SK-N-SH (cell line): ENCODE measurements around the gene ZNF783. TPM values are rescaled to one million over a fixed set of nuclear protein-coding genes. Genes with fewer than 3 reads are reported as not detected.

Experiments used
- CTCF ChIA-PET: fragments of 300-600, 350-600 bp; formaldehyde crosslinking; extraction: SDS; loops from one replicate; lab custom pipeline; 2021; lab: Yijun Ruan, JAX
- POLR2A ChIA-PET: fragments of 350-600 bp; sonication (Branson Sonifier 250); formaldehyde crosslinking; extraction: SDS; loops from one replicate; lab custom pipeline; 2020; ENCODE audit warnings: antibody characterized with exemption, inconsistent platforms; lab: Yijun Ruan, JAX
- DNase-seq: peaks from one replicate; pipeline ENCODE4 v3.0.0; 2012
- H2AFZ ChIP-seq: fragments of 200-600 bp; sonication (generic); 2 replicates; pipeline ENCODE4 v1.8.1; 2016; ENCODE audit warnings: antibody characterized with exemption, mild to moderate bottlenecking, low read depth
- H3F3A ChIP-seq: fragments of 200-600 bp; sonication (generic); replicated peaks from 2 replicates; pipeline ENCODE3; 2016; ENCODE audit warnings: antibody characterized with exemption, mild to moderate bottlenecking; ENCODE audit not compliant: insufficient read depth
- H3K27ac ChIP-seq, 2 experiments: fragments of 200-500 bp in 1 of 2; fragments of 200-600 bp in 1 of 2; sonication (Bioruptor generic) in 1 of 2; sonication (generic), shearing (Covaris generic) in 1 of 2; 2 replicates each; pipeline versions ENCODE4 v1.5.1 to v1.6.1; 2014 to 2016; ENCODE audit warnings: low read depth in 2 of 2, inconsistent platforms in 1 of 2, low read length in 1 of 2, mild to moderate bottlenecking in 1 of 2, mixed read lengths in 1 of 2
- H3K27me3 ChIP-seq: fragments of 200-600 bp; sonication (generic), shearing (Covaris generic); 2 replicates; pipeline ENCODE4 v1.6.1; 2016; ENCODE audit warnings: mixed run types; ENCODE audit not compliant: insufficient read depth
- H3K36me3 ChIP-seq, 2 experiments: fragments of 200-500 bp in 1 of 2; fragments of 200-600 bp in 1 of 2; sonication (Bioruptor generic) in 1 of 2; sonication (generic) in 1 of 2; replicated peaks in 1 of 2; 2 replicates each; pipeline versions ENCODE3 to v1.5.1; 2014 to 2016; ENCODE audit warnings: low read length in 1 of 2, mild to moderate bottlenecking in 1 of 2; ENCODE audit not compliant: insufficient read depth in 2 of 2, control insufficient read depth in 1 of 2
- H3K4me1 ChIP-seq, 2 experiments: fragments of 200-500 bp in 1 of 2; fragments of 200-600 bp in 1 of 2; sonication (Bioruptor generic) in 1 of 2; sonication (generic), shearing (Covaris generic) in 1 of 2; 2 replicates each; pipeline versions ENCODE4 v1.5.1 to v1.6.1; 2014 to 2016; ENCODE audit warnings: low read depth in 1 of 2, low read length in 1 of 2, mixed run types in 1 of 2; ENCODE audit not compliant: insufficient read depth in 2 of 2, control insufficient read depth in 1 of 2
- H3K4me2 ChIP-seq: fragments of 200-600 bp; sonication (generic), shearing (Covaris generic); 2 replicates; pipeline ENCODE4 v1.6.1; 2017; ENCODE audit warnings: mixed run types
- H3K4me3 ChIP-seq, 2 experiments: fragments of 200-500 bp in 1 of 2; fragments of 200-600 bp in 1 of 2; sonication (Bioruptor generic) in 1 of 2; sonication (generic), shearing (Covaris generic) in 1 of 2; 2 replicates each; pipeline versions ENCODE4 v1.5.1 to v1.8.1; 2014 to 2016; ENCODE audit warnings: low read depth in 2 of 2, inconsistent platforms in 1 of 2, low read length in 1 of 2, mild to moderate bottlenecking in 1 of 2, mixed read lengths in 1 of 2, moderate library complexity in 1 of 2
- H3K79me2 ChIP-seq: fragments of 200-600 bp; sonication (generic); 2 replicates; pipeline ENCODE4 v1.8.1; 2017; ENCODE audit warnings: mild to moderate bottlenecking; ENCODE audit not compliant: insufficient read depth
- H3K9ac ChIP-seq: fragments of 200-600 bp; sonication (generic); 2 replicates; pipeline ENCODE4 v1.6.1; 2017; ENCODE audit warnings: mixed run types
- H3K9me2 ChIP-seq: fragments of 200-600 bp; sonication (generic); 2 replicates; pipeline ENCODE4 v1.6.1; 2017; ENCODE audit warnings: mixed run types
- H3K9me3 ChIP-seq: fragments of 200-600 bp; sonication (generic); 2 replicates; pipeline ENCODE4 v1.6.1; 2017; ENCODE audit warnings: mixed run types, mild to moderate bottlenecking, moderate library complexity
- H4K20me1 ChIP-seq: fragments of 200-600 bp; sonication (generic); 2 replicates; pipeline ENCODE4 v1.6.1; 2017; ENCODE audit warnings: mild to moderate bottlenecking, mixed run types; ENCODE audit not compliant: insufficient read depth
- CHD2 ChIP-seq: fragments of 150-350 bp; IDR thresholded peaks from 2 replicates; pipeline ENCODE4 v1.6.1; 2018; ENCODE audit warnings: low read length; ENCODE audit not compliant: partially characterized antibody
- CTCF ChIP-seq: fragments of 200-600 bp; sonication (generic); IDR thresholded peaks from 2 replicates; pipeline ENCODE4 v1.6.1; 2017; ENCODE audit warnings: antibody characterized with exemption, mild to moderate bottlenecking, moderate library complexity
- ELF1 ChIP-seq: IDR thresholded peaks from 2 replicates; pipeline ENCODE4 v1.4.0; 2012
- EP300 ChIP-seq, 2 experiments: IDR thresholded peaks; 2 replicates each; pipeline versions ENCODE4 v1.4.0 to v1.6.1; 2012; ENCODE audit warnings: borderline replicate concordance in 1 of 2, low read depth in 1 of 2, low read length in 1 of 2
- FOSL2 ChIP-seq: IDR thresholded peaks from 2 replicates; pipeline ENCODE4 v1.4.0; 2012; ENCODE audit warnings: low read depth, mild to moderate bottlenecking, moderate library complexity, borderline replicate concordance
- FOXJ3 ChIP-seq: sonication (generic); formaldehyde crosslinking; IDR thresholded peaks from 2 replicates; pipeline ENCODE4 v1.5.1; 2020; ENCODE audit warnings: mild to moderate bottlenecking, missing genetic modification reagents
- FOXM1 ChIP-seq: IDR thresholded peaks from 2 replicates; pipeline ENCODE4 v1.4.0; 2012; ENCODE audit warnings: low read depth, mild to moderate bottlenecking
- GABPA ChIP-seq: IDR thresholded peaks from 2 replicates; pipeline ENCODE4 v1.4.0; 2012; ENCODE audit warnings: low read depth, mild to moderate bottlenecking
- GATA2 ChIP-seq: sonication (generic); formaldehyde crosslinking; IDR thresholded peaks from 2 replicates; pipeline ENCODE4 v1.5.0; 2020; ENCODE audit warnings: mild to moderate bottlenecking, missing genetic modification reagents
- MXI1 ChIP-seq: IDR thresholded peaks from 2 replicates; pipeline ENCODE4 v1.6.1; 2012; ENCODE audit warnings: mild to moderate bottlenecking, low read depth, low read length, improper control_type of control experiment
- RAD21 ChIP-seq: IDR thresholded peaks from 2 replicates; pipeline ENCODE4 v1.6.1; 2012; ENCODE audit warnings: mild to moderate bottlenecking, low read length
- RCOR1 ChIP-seq: fragments of 150-350 bp; IDR thresholded peaks from 2 replicates; pipeline ENCODE4 v1.6.1; 2017; ENCODE audit warnings: antibody characterized with exemption, low read length
- RXRA ChIP-seq: IDR thresholded peaks from 2 replicates; pipeline ENCODE4 v1.4.0; 2012; ENCODE audit warnings: low read depth, mild to moderate bottlenecking, borderline replicate concordance
- SIN3A ChIP-seq: IDR thresholded peaks from 2 replicates; pipeline ENCODE4 v1.6.1; 2012; ENCODE audit warnings: low read depth, mild to moderate bottlenecking, low read length, moderate library complexity, borderline replicate concordance
- TAF1 ChIP-seq: IDR thresholded peaks from 2 replicates; pipeline ENCODE4 v1.6.1; 2012; ENCODE audit warnings: low read depth, mild to moderate bottlenecking, low read length, moderate library complexity, borderline replicate concordance
- TEAD4 ChIP-seq: IDR thresholded peaks from 2 replicates; pipeline ENCODE4 v1.4.0; 2012; ENCODE audit warnings: mild to moderate bottlenecking, borderline replicate concordance; ENCODE audit not compliant: insufficient read depth
- USF1 ChIP-seq: IDR thresholded peaks from 2 replicates; pipeline ENCODE4 v1.4.0; 2012; ENCODE audit warnings: low read depth, borderline replicate concordance
- USF2 ChIP-seq: fragments of 150-350 bp; IDR thresholded peaks from 2 replicates; pipeline ENCODE4 v1.6.1; 2017; ENCODE audit warnings: antibody characterized with exemption, low read length, low read depth, borderline replicate concordance
- YY1 ChIP-seq: IDR thresholded peaks from 2 replicates; pipeline ENCODE4 v1.4.0; 2012; ENCODE audit warnings: low read depth, mild to moderate bottlenecking
- WGBS: methylation state at CpG from one replicate; pipeline ENCODE4 v1.1.6; 2017; ENCODE audit warnings: low lambda C conversion rate; 5-methylcytosine and 5-hydroxymethylcytosine counted together
- polyA plus RNA-seq, 3 experiments: library from polyadenylated mRNA; depleted of rRNA; stranded (reverse); fragments of >200 nt; gene quantifications; 2 replicates each; pipeline ENCODE4 v1.2.3, GENCODE V29; 2012
- TF ChIP-seq, protein P1 (sequence below): IDR thresholded peaks from 2 replicates; pipeline ENCODE4 v1.4.0; 2012; ENCODE audit warnings: low read depth

Gene ZNF783
- polyA plus RNA-seq, 1 of the 3 experiments (the other 2 are of a cell fraction) = 12.5 TPM

GRCh38 chr7:149321978-149322541, 60.1 kb downstream of the ZNF783 start:
- ChIA-PET CTCF (interaction anchor here (1.0 kb wide), 1 partner anchor 12 kb away, joined by 5 read pairs; no protein-coding TSS in a partner anchor), POLR2A (no interaction called here)
- no peaks in the 10 kb centered on the region for H4K20me1 ChIP-seq
- no peaks in the 10 kb centered on the region; the same call in 1 of the 2 replicates for H3K27me3 ChIP-seq
- 46% methylated on average over 5 of the region's 5 CpGs for WGBS
- H3F3A ChIP-seq = no peaks in the 10 kb centered on the region
- no peak overlapping the region for H3K9ac ChIP-seq
- peaks cover 3% of the 10 kb centered on the region; the same call in 1 of the 2 replicates for H3K9me2 ChIP-seq
- H3K9me3 ChIP-seq = peaks cover 15% of the 10 kb centered on the region; the same call in 1 of the 2 replicates
- H3K79me2 ChIP-seq = no peaks in the 10 kb centered on the region
- peak overlapping the region; percentile 18 to 33; a peak in 3 of 4 replicates for H3K4me3 ChIP-seq
- TF ChIP-seq ELF1 (no peak), GATA2 (CRISPR knock-in tag) (no peak), RCOR1 (no peak), GABPA (no peak), SIN3A (no peak), CTCF (no peak), FOXJ3 (no peak), YY1 (no peak), MXI1 (no peak), RAD21 (no peak), TAF1 (no peak), USF1 (no peak), CHD2 (no peak)
- TF ChIP-seq, protein P1, sequence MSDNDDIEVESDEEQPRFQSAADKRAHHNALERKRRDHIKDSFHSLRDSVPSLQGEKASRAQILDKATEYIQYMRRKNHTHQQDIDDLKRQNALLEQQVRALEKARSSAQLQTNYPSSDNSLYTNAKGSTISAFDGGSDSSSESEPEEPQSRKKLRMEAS = no peak
- H3K36me3 ChIP-seq = no peaks in the 10 kb centered on the region
- H3K27ac ChIP-seq = no peak overlapping the region
- no peaks in the 10 kb centered on the region for H3K4me1 ChIP-seq
- DNase-seq = no peak
- peak overlapping the region; percentile 51 for H3K4me2 ChIP-seq
- H2AFZ ChIP-seq = peak overlapping the region; percentile 61

DNA sequence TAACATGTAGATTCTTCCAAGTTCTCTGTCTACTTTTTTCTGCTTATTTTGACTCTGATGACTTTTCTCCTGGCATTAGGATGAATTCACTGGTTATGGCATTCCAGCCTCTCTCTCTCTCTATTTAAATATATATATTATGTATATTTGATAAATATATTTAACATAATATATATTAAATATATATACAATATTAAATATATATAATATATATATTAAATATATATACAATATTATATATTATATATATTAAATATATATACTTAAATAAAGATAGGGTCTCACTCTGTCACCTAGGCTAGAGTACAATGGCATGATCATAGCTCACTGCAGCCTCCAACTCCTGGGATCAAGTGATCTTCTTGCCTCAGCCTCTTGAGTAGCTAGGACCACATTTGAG, 60.7 kb downstream of the ZNF783 start:
- H3K27me3 ChIP-seq = no peaks in the 10 kb centered on the region; the same call in 1 of the 2 replicates
- ChIA-PET CTCF (interaction anchor here (1.1 kb wide), 1 partner anchor 12 kb away, joined by 3 read pairs; no protein-coding TSS in a partner anchor), POLR2A (no interaction called here)
- H3K4me3 ChIP-seq = no peak overlapping the region
- H3K4me2 ChIP-seq = no peak overlapping the region
- H2AFZ ChIP-seq = no peak overlapping the region
- no peak overlapping the region for H3K9ac ChIP-seq
- H3K4me1 ChIP-seq = no peaks in the 10 kb centered on the region
- no peaks in the 10 kb centered on the region for H3F3A ChIP-seq
- H3K9me2 ChIP-seq = peaks cover 3% of the 10 kb centered on the region; the same call in 1 of the 2 replicates
- H3K36me3 ChIP-seq = no peaks in the 10 kb centered on the region
- H3K27ac ChIP-seq = no peak overlapping the region
- peaks cover 15% of the 10 kb centered on the region; the same call in 1 of the 2 replicates for H3K9me3 ChIP-seq
- no peaks in the 10 kb centered on the region for H3K79me2 ChIP-seq
- no peak for DNase-seq
- no peak for TF ChIP-seq EP300 (IDR thresholded peaks at IDR 0.05; ENCODE audit: borderline replicate concordance in 1 of 2, low read depth in 1 of 2, low read length in 1 of 2)
- TF ChIP-seq TAF1 = no peak
- TF ChIP-seq GABPA = no peak
- TF ChIP-seq USF2 = no peak
- no peak for TF ChIP-seq FOSL2
- TF ChIP-seq CTCF = no peak
- TF ChIP-seq RXRA = no peak
- TF ChIP-seq CHD2 = no peak
- TF ChIP-seq RCOR1 = no peak
- TF ChIP-seq FOXM1 = no peak
- no peak for TF ChIP-seq RAD21
- no peak for TF ChIP-seq TEAD4
- TF ChIP-seq FOXJ3 = no peak
- TF ChIP-seq, all 33 proteins: peak for 0
- no peaks in the 10 kb centered on the region for H4K20me1 ChIP-seq
